A549 (cell line): Measurements from ENCODE around the gene SELENOW. TPM values are rescaled to one million over a fixed set of nuclear protein-coding genes. Genes with fewer than 3 reads are reported as not detected.

Experiments used
- ATAC-seq, 2 experiments: fragments of 200-7000 bp in 1 of 2; fragments of >200 bp in 1 of 2; cut with Nextera tagmentation in 1 of 2; cut with Tn5 transposase in 1 of 2; 3 replicates each; pipeline versions ENCODE4 v1.8.0 to v1.9.1; 2018 to 2020; ENCODE audit warnings: mild to moderate bottlenecking in 1 of 2, moderate library complexity in 1 of 2
- CTCF ChIA-PET: fragments of 300-600 bp; sonication (Branson Sonifier 250); formaldehyde crosslinking; extraction: SDS; loops from one replicate; lab custom pipeline; 2021; ENCODE audit warnings: antibody characterized with exemption, inconsistent platforms; lab: Yijun Ruan, JAX
- POLR2A ChIA-PET: fragments of 350-600 bp; formaldehyde crosslinking; extraction: SDS; loops from one replicate; lab custom pipeline; 2021; ENCODE audit warnings: antibody characterized with exemption, inconsistent platforms; lab: Yijun Ruan, JAX
- DNase-seq, 2 experiments: peaks; one replicate each; pipeline versions ENCODE4 v3.0.0 to v3.0.0-alpha.2; 2011 to 2016; ENCODE audit warnings: low read depth in 1 of 2, low spot score in 1 of 2
- FAIRE-seq: peaks from 2 replicates; lab custom pipeline; 2011; peaks lifted over from hg19 to GRCh38; lab: Jason Lieb, UNC
- H3K27ac ChIP-seq, 2 experiments: fragments of >200 bp; sonication (Bioruptor Twin); formaldehyde crosslinking; 3 replicates each; pipeline ENCODE4 v1.5.1; 2016 to 2017
- H3K4me1 ChIP-seq: fragments of >200 bp; sonication (Bioruptor Twin); formaldehyde crosslinking; 3 replicates; pipeline ENCODE4 v1.6.1; 2016
- H3K4me2 ChIP-seq: fragments of >200 bp; sonication (Bioruptor Twin); formaldehyde crosslinking; 3 replicates; pipeline ENCODE4 v1.6.1; 2016
- H3K4me3 ChIP-seq: fragments of >200 bp; sonication (Bioruptor Twin); formaldehyde crosslinking; 3 replicates; pipeline ENCODE4 v1.5.1; 2016
- H3K9me3 ChIP-seq: fragments of >200 bp; sonication (Bioruptor Twin); formaldehyde crosslinking; 3 replicates; pipeline ENCODE4 v1.6.1; 2016
- CBX8 ChIP-seq: fragments of 200-600 bp; sonication (generic); IDR thresholded peaks from 2 replicates; pipeline ENCODE4 v1.6.1; 2016
- EHF ChIP-seq: fragments of 250-450 bp; sonication (Bioruptor Pico); IDR thresholded peaks from 2 replicates; pipeline ENCODE4 v1.5.0; 2020; ENCODE audit warnings: mild to moderate bottlenecking
- EHMT2 ChIP-seq: fragments of 200-600 bp; sonication (generic); IDR thresholded peaks from 2 replicates; pipeline ENCODE4 v1.6.1; 2016; ENCODE audit warnings: antibody characterized with exemption, low read depth, mild to moderate bottlenecking, moderate library complexity
- EP300 ChIP-seq, 2 experiments: fragments of >200 bp; sonication (Bioruptor Twin); formaldehyde crosslinking; IDR thresholded peaks; 2 replicates in 1 of 2; 3 replicates in 1 of 2; pipeline ENCODE4 v1.6.1; 2016 to 2017
- FOSB ChIP-seq: fragments of 250-450 bp; sonication (Bioruptor Pico); IDR thresholded peaks from 2 replicates; pipeline ENCODE4 v1.5.0; 2020; ENCODE audit warnings: mild to moderate bottlenecking, moderate library complexity
- FOXS1 ChIP-seq: fragments of 250-450 bp; sonication (Bioruptor Pico); IDR thresholded peaks from 2 replicates; pipeline ENCODE4 v1.5.0; 2020; ENCODE audit warnings: mild to moderate bottlenecking, moderate library complexity
- HDAC2 ChIP-seq: fragments of 200-600 bp; sonication (generic); IDR thresholded peaks from 2 replicates; pipeline ENCODE4 v1.6.1; 2016
- HOXB13 ChIP-seq: fragments of 250-450 bp; sonication (Bioruptor Pico); IDR thresholded peaks from 2 replicates; pipeline ENCODE4 v1.5.0; 2020; ENCODE audit warnings: low read depth, mild to moderate bottlenecking, moderate library complexity
- JUN ChIP-seq, 2 experiments: fragments of >200 bp; sonication (Bioruptor Twin); formaldehyde crosslinking; IDR thresholded peaks; 2 replicates in 1 of 2; 3 replicates in 1 of 2; pipeline ENCODE4 v1.6.1; 2016 to 2017
- JUNB ChIP-seq: fragments of >200 bp; sonication (Bioruptor Twin); formaldehyde crosslinking; IDR thresholded peaks from 2 replicates; pipeline ENCODE4 v1.6.1; 2016
- KDM1A ChIP-seq: fragments of 200-600 bp; sonication (generic); IDR thresholded peaks from 2 replicates; pipeline ENCODE4 v1.6.1; 2016; ENCODE audit warnings: low read depth, mild to moderate bottlenecking
- MAZ ChIP-seq: fragments of 150-350 bp; IDR thresholded peaks from 2 replicates; pipeline ENCODE4 v1.6.1; 2014; ENCODE audit warnings: antibody characterized with exemption, low read depth, low read length, borderline replicate concordance
- MYC ChIP-seq: IDR thresholded peaks from 2 replicates; pipeline ENCODE4 v1.6.1; 2012; ENCODE audit warnings: mild to moderate bottlenecking, inconsistent platforms, low read length, improper control_type of control experiment, borderline replicate concordance
- NPAS2 ChIP-seq: fragments of 250-450 bp; sonication (Bioruptor Pico); IDR thresholded peaks from 2 replicates; pipeline ENCODE4 v1.8.0; 2022; ENCODE audit warnings: mild to moderate bottlenecking, moderate library complexity, borderline replicate concordance
- NR3C1 ChIP-seq: fragments of >200 bp; sonication (Bioruptor Twin); formaldehyde crosslinking; IDR thresholded peaks from 3 replicates; pipeline ENCODE4 v1.6.1; 2017
- RAD21 ChIP-seq, 2 experiments: fragments of >200 bp in 1 of 2; sonication (Bioruptor Twin) in 1 of 2; formaldehyde crosslinking in 1 of 2; IDR thresholded peaks in 1 of 2; conservative IDR thresholded peaks in 1 of 2; 2 replicates in 1 of 2; 3 replicates in 1 of 2; pipeline ENCODE4 v1.6.1; 2012 to 2018; ENCODE audit warnings: inconsistent platforms in 1 of 2
- RARB ChIP-seq: fragments of 250-450 bp; sonication (Bioruptor Pico); IDR thresholded peaks from 2 replicates; pipeline ENCODE4 v1.8.0; 2021; ENCODE audit warnings: mild to moderate bottlenecking, moderate library complexity
- ZC3H11A ChIP-seq: fragments of 450-650 bp; IDR thresholded peaks from 2 replicates; pipeline ENCODE4 v1.6.1; 2014; ENCODE audit warnings: antibody characterized with exemption, mild to moderate bottlenecking
- ZNF302 ChIP-seq: fragments of 250-450 bp; sonication (Bioruptor Pico); IDR thresholded peaks from 2 replicates; pipeline ENCODE4 v1.9.0; 2021; ENCODE audit warnings: inconsistent platforms, mild to moderate bottlenecking, moderate library complexity
- WGBS: methylation state at CpG from one replicate; pipeline ENCODE4 v1.1.6; 2017; ENCODE audit errors: missing lambda C conversion rate; 5-methylcytosine and 5-hydroxymethylcytosine counted together
- polyA plus RNA-seq, 4 experiments: library from polyadenylated mRNA; depleted of rRNA in 3 of 4; stranded (reverse); fragments of >200 nt; fragmentation: RNase III in 1 of 4; extraction: RNeasy Plus Mini Kit Qiagen cat#74134 plus additional on column Dnase treatment in 1 of 4; gene quantifications; 2 replicates in 3 of 4; 3 replicates in 1 of 4; pipeline ENCODE4 v1.2.3, GENCODE V29; 2011 to 2017
- TF ChIP-seq, protein P1 (sequence below): fragments of >200 bp; sonication (Bioruptor Twin); formaldehyde crosslinking; IDR thresholded peaks from 3 replicates; pipeline ENCODE4 v1.5.1; 2016
- TF ChIP-seq, protein P2 (sequence below): fragments of 250-450 bp; sonication (Bioruptor Pico); IDR thresholded peaks from 2 replicates; pipeline ENCODE4 v1.5.0; 2021; ENCODE audit warnings: mild to moderate bottlenecking, moderate library complexity, borderline replicate concordance
- TF ChIP-seq, protein P3 (sequence below): IDR thresholded peaks from 2 replicates; pipeline ENCODE4 v1.6.1; 2012; ENCODE audit warnings: low read depth, borderline replicate concordance
- TF ChIP-seq, protein P4 (sequence below): fragments of 150-350 bp; IDR thresholded peaks from 2 replicates; pipeline ENCODE4 v1.6.1; 2014; ENCODE audit warnings: low read depth, mild to moderate bottlenecking, low read length
- TF ChIP-seq, protein P5 (sequence below): IDR thresholded peaks from 2 replicates; pipeline ENCODE4 v1.6.1; 2012

SELENOW gene
- polyA plus RNA-seq, 2 of the 4 experiments (the other 2 are of a cell fraction) = 114 to 155 TPM

DNA sequence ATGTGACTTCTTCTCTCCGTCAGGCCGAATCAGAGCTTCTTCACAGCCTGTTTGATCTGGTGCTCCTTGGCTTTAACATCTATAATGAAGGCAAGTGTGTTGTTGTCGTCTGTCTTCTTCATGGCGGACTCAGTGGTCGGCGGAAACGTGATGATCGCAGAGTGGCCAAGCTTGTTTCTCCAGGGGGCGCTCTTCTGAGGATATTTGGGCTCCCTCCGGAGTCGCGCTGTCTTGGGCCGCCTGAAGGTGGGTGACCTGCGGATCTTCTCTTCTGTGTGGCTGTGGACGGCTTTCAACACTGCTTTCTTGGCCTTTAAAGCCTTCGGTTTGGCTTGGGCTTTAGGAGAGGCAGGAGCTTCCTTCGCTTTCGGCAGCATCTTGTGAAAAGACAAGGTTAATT lies 16.0 kb downstream of the SELENOW start:
- H3K4me1 ChIP-seq = no peaks in the 10 kb centered on the region
- DNase-seq = peak in 1 of 2 experiments; percentile 35
- no peak for ATAC-seq
- ChIA-PET CTCF (interaction anchor here (0.6 to 2.3 kb wide), 13 partner anchors 12 to 358 kb away, joined by 3 to 9 read pairs (median 5); no protein-coding TSS in a partner anchor), POLR2A (no interaction called here)
- no peak for FAIRE-seq
- peaks cover 7% of the 10 kb centered on the region; the same call in 2 of the 3 replicates for H3K9me3 ChIP-seq
- WGBS = 88% methylated on average over 18 of the region's 18 CpGs
- no peak overlapping the region for H3K27ac ChIP-seq
- H3K4me3 ChIP-seq = no peak overlapping the region
- no peak overlapping the region for H3K4me2 ChIP-seq
- TF ChIP-seq, protein P1, sequence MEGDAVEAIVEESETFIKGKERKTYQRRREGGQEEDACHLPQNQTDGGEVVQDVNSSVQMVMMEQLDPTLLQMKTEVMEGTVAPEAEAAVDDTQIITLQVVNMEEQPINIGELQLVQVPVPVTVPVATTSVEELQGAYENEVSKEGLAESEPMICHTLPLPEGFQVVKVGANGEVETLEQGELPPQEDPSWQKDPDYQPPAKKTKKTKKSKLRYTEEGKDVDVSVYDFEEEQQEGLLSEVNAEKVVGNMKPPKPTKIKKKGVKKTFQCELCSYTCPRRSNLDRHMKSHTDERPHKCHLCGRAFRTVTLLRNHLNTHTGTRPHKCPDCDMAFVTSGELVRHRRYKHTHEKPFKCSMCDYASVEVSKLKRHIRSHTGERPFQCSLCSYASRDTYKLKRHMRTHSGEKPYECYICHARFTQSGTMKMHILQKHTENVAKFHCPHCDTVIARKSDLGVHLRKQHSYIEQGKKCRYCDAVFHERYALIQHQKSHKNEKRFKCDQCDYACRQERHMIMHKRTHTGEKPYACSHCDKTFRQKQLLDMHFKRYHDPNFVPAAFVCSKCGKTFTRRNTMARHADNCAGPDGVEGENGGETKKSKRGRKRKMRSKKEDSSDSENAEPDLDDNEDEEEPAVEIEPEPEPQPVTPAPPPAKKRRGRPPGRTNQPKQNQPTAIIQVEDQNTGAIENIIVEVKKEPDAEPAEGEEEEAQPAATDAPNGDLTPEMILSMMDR = 0 out of 3 replicates have a peak, but pooled peaks have one; percentile 9
- TF ChIP-seq, protein P2, sequence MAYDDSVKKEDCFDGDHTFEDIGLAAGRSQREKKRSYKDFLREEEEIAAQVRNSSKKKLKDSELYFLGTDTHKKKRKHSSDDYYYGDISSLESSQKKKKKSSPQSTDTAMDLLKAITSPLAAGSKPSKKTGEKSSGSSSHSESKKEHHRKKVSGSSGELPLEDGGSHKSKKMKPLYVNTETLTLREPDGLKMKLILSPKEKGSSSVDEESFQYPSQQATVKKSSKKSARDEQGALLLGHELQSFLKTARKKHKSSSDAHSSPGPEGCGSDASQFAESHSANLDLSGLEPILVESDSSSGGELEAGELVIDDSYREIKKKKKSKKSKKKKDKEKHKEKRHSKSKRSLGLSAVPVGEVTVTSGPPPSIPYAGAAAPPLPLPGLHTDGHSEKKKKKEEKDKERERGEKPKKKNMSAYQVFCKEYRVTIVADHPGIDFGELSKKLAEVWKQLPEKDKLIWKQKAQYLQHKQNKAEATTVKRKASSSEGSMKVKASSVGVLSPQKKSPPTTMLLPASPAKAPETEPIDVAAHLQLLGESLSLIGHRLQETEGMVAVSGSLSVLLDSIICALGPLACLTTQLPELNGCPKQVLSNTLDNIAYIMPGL (CRISPR knock-in tag) = no peak

DNA sequence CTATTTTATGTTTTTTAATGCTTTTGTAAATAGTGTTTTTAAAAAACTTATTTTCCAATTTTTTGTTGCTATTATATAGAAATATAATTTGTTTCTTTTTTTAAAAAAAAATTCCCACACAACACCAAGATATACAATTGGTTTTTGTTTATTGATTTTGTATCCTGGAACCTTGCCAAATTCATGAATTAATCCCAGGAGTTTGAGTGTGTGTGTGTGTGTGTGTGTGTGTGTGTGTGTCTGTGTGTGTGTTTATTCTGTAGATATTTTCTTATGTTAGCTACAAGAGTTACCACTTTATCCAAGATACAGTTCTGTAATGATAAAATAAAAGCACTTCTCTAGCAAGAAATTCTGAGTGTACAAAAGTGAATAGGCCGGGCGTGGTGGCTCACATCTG lies 18.3 kb downstream of the SELENOW start:
- 57% methylated on average over 2 of the region's 2 CpGs for WGBS
- no peak overlapping the region for H3K4me3 ChIP-seq
- H3K4me2 ChIP-seq = no peak overlapping the region
- H3K4me1 ChIP-seq = no peaks in the 10 kb centered on the region
- H3K27ac ChIP-seq = no peak overlapping the region
- ChIA-PET CTCF (interaction anchor here (0.8 to 5.3 kb wide), 6 partner anchors 8 to 281 kb away, joined by 3 to 22 read pairs (median 3); partner anchors contain the start of genes EHD2 and NAPA), POLR2A (no interaction called here)
- ATAC-seq (no peak), FAIRE-seq (no peak), DNase-seq (no peak)
- TF ChIP-seq EHMT2 (no peak), RAD21 (conservative IDR thresholded peaks at IDR 0.05 in 1 of 2, IDR thresholded peaks at IDR 0.05 in 1 of 2) (no peak), RARB (CRISPR knock-in tag) (no peak), EP300 (IDR thresholded peaks at IDR 0.05) (no peak), JUN (IDR thresholded peaks at IDR 0.05) (no peak), EHF (no peak), HOXB13 (no peak), MYC (no peak), JUNB (no peak), NR3C1 (no peak), CBX8 (no peak), ZC3H11A (no peak)
- TF ChIP-seq, protein P3, sequence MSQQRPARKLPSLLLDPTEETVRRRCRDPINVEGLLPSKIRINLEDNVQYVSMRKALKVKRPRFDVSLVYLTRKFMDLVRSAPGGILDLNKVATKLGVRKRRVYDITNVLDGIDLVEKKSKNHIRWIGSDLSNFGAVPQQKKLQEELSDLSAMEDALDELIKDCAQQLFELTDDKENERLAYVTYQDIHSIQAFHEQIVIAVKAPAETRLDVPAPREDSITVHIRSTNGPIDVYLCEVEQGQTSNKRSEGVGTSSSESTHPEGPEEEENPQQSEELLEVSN = no peak
- peaks cover 11% of the 10 kb centered on the region; the same call in 2 of the 3 replicates for H3K9me3 ChIP-seq

DNA sequence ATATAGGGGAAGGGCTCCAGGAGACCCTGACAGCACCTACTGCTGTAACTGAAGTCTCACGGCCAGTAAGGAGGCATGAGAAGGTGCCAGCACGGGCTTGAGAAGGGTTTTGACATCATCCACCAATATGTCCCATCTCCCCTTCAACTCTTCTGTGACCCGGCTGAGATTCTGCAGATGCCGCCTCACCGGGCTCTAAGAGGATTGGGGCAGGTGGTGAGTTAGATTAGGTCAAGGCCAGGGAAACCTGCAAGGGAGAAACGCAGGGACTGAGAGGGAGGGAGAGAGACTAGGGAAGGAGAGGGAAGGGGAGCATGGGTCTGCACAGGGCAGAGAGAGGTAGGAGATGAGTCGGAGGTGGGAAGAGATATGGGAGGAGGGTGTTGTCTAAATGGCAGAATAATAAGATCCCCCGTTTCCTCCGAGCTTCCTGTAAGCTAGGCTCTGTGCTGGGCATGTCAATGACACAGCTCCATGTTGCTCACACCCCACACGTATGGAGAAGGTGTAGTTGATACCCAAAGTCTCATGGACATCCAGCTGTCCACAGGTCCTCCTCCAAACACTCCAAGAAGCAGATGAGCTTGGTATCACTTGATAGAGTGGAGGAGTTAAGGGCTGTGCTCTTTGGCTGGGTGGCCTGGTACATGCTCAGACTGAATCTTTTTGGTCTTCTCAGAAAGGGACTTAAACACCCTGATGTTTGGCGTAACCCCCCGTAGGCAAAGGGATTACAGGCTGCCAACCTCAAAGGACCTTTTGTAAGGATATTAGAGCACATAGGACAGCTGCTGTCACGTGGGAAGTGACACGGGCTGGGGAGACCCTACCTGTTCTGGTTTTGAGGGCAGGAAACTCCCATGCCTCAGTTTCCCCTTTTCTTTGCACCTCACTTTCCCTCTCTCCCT lies 19.7 kb downstream of the SELENOW start:
- CTCF ChIA-PET = interaction anchor here (0.6 to 5.3 kb wide), 8 partner anchors 8 to 264 kb away, joined by 3 to 28 read pairs (median 4); no protein-coding TSS in a partner anchor
- FAIRE-seq (no peak), ATAC-seq (peak; percentile 62 to 69), DNase-seq (no peak)
- Histone ChIP-seq H3K9me3 (peaks cover 4% of the 10 kb centered on the region; the same call in 1 of the 3 replicates), H3K27ac (no peak overlapping the region), H3K4me3 (no peak overlapping the region), H3K4me1 (no peaks in the 10 kb centered on the region), H3K4me2 (no peak overlapping the region)
- POLR2A ChIA-PET = no interaction called here
- WGBS = 46% methylated on average over 14 of the region's 14 CpGs
- no peak for TF ChIP-seq NPAS2 (CRISPR knock-in tag)
- no peak for TF ChIP-seq FOXS1 (CRISPR knock-in tag)
- TF ChIP-seq, protein P2 (CRISPR knock-in tag) = no peak
- no peak for TF ChIP-seq MYC
- TF ChIP-seq EHMT2 = no peak
- TF ChIP-seq KDM1A = no peak
- no peak for TF ChIP-seq HDAC2
- TF ChIP-seq RAD21 (conservative IDR thresholded peaks at IDR 0.05 in 1 of 2, IDR thresholded peaks at IDR 0.05 in 1 of 2) = no peak
- TF ChIP-seq, protein P4, sequence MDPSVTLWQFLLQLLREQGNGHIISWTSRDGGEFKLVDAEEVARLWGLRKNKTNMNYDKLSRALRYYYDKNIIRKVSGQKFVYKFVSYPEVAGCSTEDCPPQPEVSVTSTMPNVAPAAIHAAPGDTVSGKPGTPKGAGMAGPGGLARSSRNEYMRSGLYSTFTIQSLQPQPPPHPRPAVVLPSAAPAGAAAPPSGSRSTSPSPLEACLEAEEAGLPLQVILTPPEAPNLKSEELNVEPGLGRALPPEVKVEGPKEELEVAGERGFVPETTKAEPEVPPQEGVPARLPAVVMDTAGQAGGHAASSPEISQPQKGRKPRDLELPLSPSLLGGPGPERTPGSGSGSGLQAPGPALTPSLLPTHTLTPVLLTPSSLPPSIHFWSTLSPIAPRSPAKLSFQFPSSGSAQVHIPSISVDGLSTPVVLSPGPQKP = no peak
- TF ChIP-seq, protein P5, sequence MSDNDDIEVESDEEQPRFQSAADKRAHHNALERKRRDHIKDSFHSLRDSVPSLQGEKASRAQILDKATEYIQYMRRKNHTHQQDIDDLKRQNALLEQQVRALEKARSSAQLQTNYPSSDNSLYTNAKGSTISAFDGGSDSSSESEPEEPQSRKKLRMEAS = no peak
- no peak for TF ChIP-seq EP300 (IDR thresholded peaks at IDR 0.05)
- TF ChIP-seq ZC3H11A = no peak
- TF ChIP-seq ZNF302 (CRISPR knock-in tag) = no peak
- no peak for TF ChIP-seq FOSB (CRISPR knock-in tag)
- no peak for TF ChIP-seq MAZ
